Left lung (tissue), 14 donors: Measurements from ENCODE around the gene SCGB3A2. TPM values are rescaled to one million over a fixed set of nuclear protein-coding genes. Genes with fewer than 3 reads are reported as not detected.

Experiments
- ATAC-seq: fragments of 200-7000 bp; cut with Tn5 transposase; one replicate; pipeline ENCODE4 v1.9.1; 2020; ENCODE audit warnings: moderate library complexity
- DNase-seq, 4 donors: peaks; one replicate each; pipeline ENCODE4 v3.0.0-alpha.2; 2013 to 2020
- H3K27ac ChIP-seq, 2 donors: fragments of 200-600 bp; sonication (generic) in 1 of 2; one replicate each; pipeline versions ENCODE4 v1.5.0 to v1.8.0; 2020 to 2021
- H3K27me3 ChIP-seq, 2 donors: fragments of 200-600 bp; sonication (generic) in 1 of 2; one replicate each; pipeline versions ENCODE4 v1.5.0 to v1.8.0; 2020 to 2021
- H3K36me3 ChIP-seq, 2 donors: fragments of 200-600 bp; sonication (generic) in 1 of 2; one replicate each; pipeline versions ENCODE4 v1.5.0 to v1.8.0; 2020 to 2021
- H3K4me1 ChIP-seq, 2 donors: fragments of 200-600 bp; one replicate each; pipeline ENCODE4 v1.8.0; 2021
- H3K4me3 ChIP-seq, 2 donors: fragments of 200-600 bp; sonication (generic) in 1 of 2; one replicate each; pipeline versions ENCODE4 v1.5.0 to v1.8.0; 2020 to 2021; ENCODE audit warnings: mild to moderate bottlenecking in 1 of 2
- H3K9me3 ChIP-seq, 2 donors: fragments of 200-600 bp; sonication (generic) in 1 of 2; one replicate each; pipeline versions ENCODE4 v1.5.0 to v1.8.0; 2020 to 2021
- intact Hi-C, 2 donors: fragments of 100-400 bp; cut with DNase I; formaldehyde crosslinking; loops; one replicate each; pipeline versions ENCODE4 v1.11.2 to v1.14.2; 2022
- long read RNA-seq, 12 donors: library from polyadenylated mRNA in 2 of 12; unstranded in 2 of 12; transcript quantifications; one replicate each; pipeline ENCODE4 v2.0.0 and lab custom pipeline, GENCODE V29; 2019 to 2026
- polyA plus RNA-seq, 6 donors: library from polyadenylated mRNA; unstranded; fragments of 120-200 nt; gene quantifications; one replicate each; pipeline ENCODE4 v1.2.1, GENCODE V29; 2013; ENCODE audit not compliant: insufficient read length in 6 of 6
- total RNA-seq, 2 donors: library from RNA; stranded (reverse); fragmentation: NEBNext Ultra II Directional; extraction: Animal tissue kit (Norgen Biotek cat#: 25700); gene quantifications; one replicate each; pipeline ENCODE4 v1.2.1, GENCODE V29; 2021
- TF ChIP-seq, protein P1 (sequence below), 2 donors: fragments of 200-600 bp; sonication (generic) in 1 of 2; IDR thresholded peaks; one replicate each; pipeline versions ENCODE4 v1.5.0 to v1.8.0; 2021; ENCODE audit warnings: antibody characterized with exemption in 2 of 2
- donor health status: DM: no; HTN: yes; CAD: no.
- donor health status: DM: no; HTN: no; CAD: no.

SCGB3A2 gene, protein sequence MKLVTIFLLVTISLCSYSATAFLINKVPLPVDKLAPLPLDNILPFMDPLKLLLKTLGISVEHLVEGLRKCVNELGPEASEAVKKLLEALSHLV
- total RNA-seq (100 to 1,000 TPM in 1 of 2 donors, 10 to 100 TPM in 1; 76.6 to 108 TPM), polyA plus RNA-seq (1,000 to 10,000 TPM; 1,496 to 2,625 (median 1,657) TPM)
- long read RNA-seq, donor 1, transcript SCGB3A2-201 (3 exons, 515 nt) = major isoform, 2,753 of 5,158 reads
- long read RNA-seq, donor 1, partial matches to known transcripts = 2,298 of 5,158 reads
- long read RNA-seq, donor 1, other reads (novel, unspliced or antisense) = 107 of 5,158 reads
- long read RNA-seq, donor 2, transcript SCGB3A2-201 (3 exons, 515 nt) = major isoform, 1,031 of 2,030 reads
- long read RNA-seq, donor 2, partial matches to known transcripts = 981 of 2,030 reads
- long read RNA-seq, donor 2, other reads (novel, unspliced or antisense) = 18 of 2,030 reads
- long read RNA-seq, donor 3, transcript SCGB3A2-201 (3 exons, 515 nt) = major isoform, 816 of 1,501 reads
- long read RNA-seq, donor 3, partial matches to known transcripts = 674 of 1,501 reads
- long read RNA-seq, donor 3, other reads (novel, unspliced or antisense) = 11 of 1,501 reads
- long read RNA-seq, donor 4, transcript SCGB3A2-201 (3 exons, 515 nt) = major isoform, 102 of 104 reads
- long read RNA-seq, donor 4, partial matches to known transcripts = 0 of 104 reads
- long read RNA-seq, donor 4, other reads (novel, unspliced or antisense) = 2 of 104 reads
- long read RNA-seq, donor 5, transcript SCGB3A2-201 (3 exons, 515 nt) = major isoform, 4,469 of 7,677 reads
- long read RNA-seq, donor 5, partial matches to known transcripts = 3,019 of 7,677 reads
- long read RNA-seq, donor 5, other reads (novel, unspliced or antisense) = 189 of 7,677 reads
- long read RNA-seq, donor 6, transcript SCGB3A2-201 (3 exons, 515 nt) = major isoform, 2,837 of 5,677 reads
- long read RNA-seq, donor 6, partial matches to known transcripts = 2,748 of 5,677 reads
- long read RNA-seq, donor 6, other reads (novel, unspliced or antisense) = 92 of 5,677 reads
- long read RNA-seq, donor 7, transcript SCGB3A2-201 (3 exons, 515 nt) = major isoform, 778 of 1,185 reads
- long read RNA-seq, donor 7, partial matches to known transcripts = 393 of 1,185 reads
- long read RNA-seq, donor 7, other reads (novel, unspliced or antisense) = 14 of 1,185 reads
- long read RNA-seq, donor 8, transcript SCGB3A2-201 (3 exons, 515 nt) = major isoform, 772 of 1,408 reads
- long read RNA-seq, donor 8, partial matches to known transcripts = 625 of 1,408 reads
- long read RNA-seq, donor 8, other reads (novel, unspliced or antisense) = 11 of 1,408 reads
- long read RNA-seq, donor 9, partial matches to known transcripts = 14 of 15 reads
- long read RNA-seq, donor 9, other reads (novel, unspliced or antisense) = 0 of 15 reads
- long read RNA-seq, donor 10, transcript SCGB3A2-201 (3 exons, 515 nt) = major isoform, 147 of 148 reads
- long read RNA-seq, donor 10, partial matches to known transcripts = 0 of 148 reads
- long read RNA-seq, donor 10, other reads (novel, unspliced or antisense) = 1 of 148 reads
- long read RNA-seq, donor 11 = 0 reads
- long read RNA-seq, donor 12, transcript SCGB3A2-201 (3 exons, 515 nt) = major isoform, 1,915 of 3,123 reads
- long read RNA-seq, donor 12, partial matches to known transcripts = 1,128 of 3,123 reads
- long read RNA-seq, donor 12, other reads (novel, unspliced or antisense) = 80 of 3,123 reads

DNA sequence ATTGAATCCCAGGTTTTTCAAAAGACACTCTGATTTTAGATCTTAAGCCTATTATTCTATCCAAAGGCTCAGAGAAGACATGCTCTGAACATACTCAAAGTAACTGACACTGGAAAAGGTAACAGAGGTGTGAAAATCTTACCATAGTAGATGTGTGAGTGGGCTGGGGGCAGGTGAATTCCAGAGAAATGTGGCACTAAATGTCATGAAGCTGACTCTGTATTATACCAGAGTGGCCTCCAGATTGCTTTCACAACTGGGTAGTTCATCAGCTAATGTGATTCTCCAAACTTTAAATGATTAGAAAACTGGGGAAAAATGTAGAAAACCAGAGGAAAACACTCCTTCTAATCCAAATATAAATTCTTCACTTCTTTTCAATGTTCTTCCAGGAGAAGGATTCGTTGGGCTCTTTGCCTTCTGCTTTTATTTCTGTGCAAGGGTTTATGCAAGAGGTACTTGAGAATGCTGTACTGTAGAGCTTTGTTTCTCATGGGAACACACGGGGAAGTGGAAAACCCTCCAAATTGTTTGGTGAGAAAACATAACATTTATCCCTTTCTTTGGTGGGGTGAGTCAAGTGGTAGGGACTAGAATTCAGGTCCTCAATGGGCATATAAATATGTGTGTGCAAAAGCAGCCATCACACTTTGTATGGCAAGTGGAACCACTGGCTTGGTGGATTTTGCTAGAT, at the start of gene SCGB3A2:
Gene SCGB3A2 (plus strand): TSS at position 646 of the 694 bp plus-strand sequence. CDS start 93 bp downstream, outside the sequence.
- Histone ChIP-seq H3K36me3 (no peaks in the 10 kb centered on the region), H3K9me3 (no peaks in the 10 kb centered on the region), H3K27ac (no peak within 1 kb of the TSS), H3K4me1 (no peaks in the 10 kb centered on the region), H3K4me3 (no peak within 1 kb of the TSS), H3K27me3 (no peaks in the 10 kb centered on the region)
- DNase-seq = peak in 1 of 4 donors; percentile 41
- TF ChIP-seq, protein P1, sequence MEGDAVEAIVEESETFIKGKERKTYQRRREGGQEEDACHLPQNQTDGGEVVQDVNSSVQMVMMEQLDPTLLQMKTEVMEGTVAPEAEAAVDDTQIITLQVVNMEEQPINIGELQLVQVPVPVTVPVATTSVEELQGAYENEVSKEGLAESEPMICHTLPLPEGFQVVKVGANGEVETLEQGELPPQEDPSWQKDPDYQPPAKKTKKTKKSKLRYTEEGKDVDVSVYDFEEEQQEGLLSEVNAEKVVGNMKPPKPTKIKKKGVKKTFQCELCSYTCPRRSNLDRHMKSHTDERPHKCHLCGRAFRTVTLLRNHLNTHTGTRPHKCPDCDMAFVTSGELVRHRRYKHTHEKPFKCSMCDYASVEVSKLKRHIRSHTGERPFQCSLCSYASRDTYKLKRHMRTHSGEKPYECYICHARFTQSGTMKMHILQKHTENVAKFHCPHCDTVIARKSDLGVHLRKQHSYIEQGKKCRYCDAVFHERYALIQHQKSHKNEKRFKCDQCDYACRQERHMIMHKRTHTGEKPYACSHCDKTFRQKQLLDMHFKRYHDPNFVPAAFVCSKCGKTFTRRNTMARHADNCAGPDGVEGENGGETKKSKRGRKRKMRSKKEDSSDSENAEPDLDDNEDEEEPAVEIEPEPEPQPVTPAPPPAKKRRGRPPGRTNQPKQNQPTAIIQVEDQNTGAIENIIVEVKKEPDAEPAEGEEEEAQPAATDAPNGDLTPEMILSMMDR (IDR thresholded peaks at IDR 0.05) = no peak
- peak; percentile 83 for ATAC-seq
- intact Hi-C loops = no loop called here

DNA sequence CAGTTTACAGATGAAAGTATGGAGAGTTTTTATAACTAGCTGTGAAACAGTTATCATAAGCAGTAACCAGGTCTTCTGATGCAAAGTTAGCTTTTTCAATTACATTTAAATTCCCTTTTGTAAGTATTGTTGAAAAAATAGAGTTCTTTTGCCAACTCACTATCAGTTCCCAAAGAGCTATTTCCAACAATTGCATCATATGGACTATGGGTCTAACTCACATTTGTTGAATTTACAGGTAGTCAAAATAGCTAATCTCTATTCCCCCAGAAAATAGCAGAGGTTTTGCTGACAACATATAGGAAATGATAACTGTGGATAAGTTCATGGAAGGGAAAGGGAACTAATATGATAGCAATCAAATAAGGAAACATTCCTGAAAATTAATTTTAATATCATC, 48.5 kb upstream of the SCGB3A2 start:
- Histone ChIP-seq H3K27me3 (no peaks in the 10 kb centered on the region), H3K4me1 (no peaks in the 10 kb centered on the region), H3K27ac (no peak overlapping the region), H3K36me3 (no peaks in the 10 kb centered on the region), H3K9me3 (no peaks in the 10 kb centered on the region), H3K4me3 (no peak overlapping the region)
- no peak for ATAC-seq
- TF ChIP-seq, protein P1 (IDR thresholded peaks at IDR 0.05) = no peak
- intact Hi-C loops = no loop called here
- no peak for DNase-seq

DNA sequence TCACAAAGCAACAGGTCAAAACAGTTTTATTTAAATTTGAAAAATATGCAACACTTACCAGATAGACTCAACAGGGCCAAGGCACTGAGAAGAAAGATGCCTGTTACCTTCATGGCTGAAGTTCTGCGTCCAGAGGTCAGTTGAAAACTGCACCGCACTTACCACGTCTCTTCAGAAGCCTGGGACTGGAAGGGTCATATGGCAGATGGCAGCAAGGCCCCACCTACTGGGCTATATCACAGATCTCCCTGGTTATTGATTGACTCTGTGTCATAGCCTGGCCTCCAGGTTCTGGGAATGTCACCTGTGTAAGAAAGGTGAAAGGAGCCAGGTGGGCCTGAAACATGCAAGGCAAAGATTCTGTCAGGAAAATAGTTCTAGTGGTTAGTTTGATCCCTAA, 47.0 kb upstream of the SCGB3A2 start, which contains the start of gene SPINK1:
Gene SPINK1 (minus strand): TSS at position 207 of the 400 bp plus-strand sequence. CDS start 94 bp downstream, at position 113.
- H3K4me3 ChIP-seq = no peak within 1 kb of the TSS
- no peak within 1 kb of the TSS for H3K27ac ChIP-seq
- DNase-seq = no peak
- no peaks in the 10 kb centered on the region for H3K36me3 ChIP-seq
- TF ChIP-seq, protein P1 (IDR thresholded peaks at IDR 0.05) = no peak
- no peaks in the 10 kb centered on the region for H3K27me3 ChIP-seq
- no peaks in the 10 kb centered on the region for H3K9me3 ChIP-seq
- no peaks in the 10 kb centered on the region for H3K4me1 ChIP-seq
- intact Hi-C loops = no loop called here
- no peak for ATAC-seq

DNA sequence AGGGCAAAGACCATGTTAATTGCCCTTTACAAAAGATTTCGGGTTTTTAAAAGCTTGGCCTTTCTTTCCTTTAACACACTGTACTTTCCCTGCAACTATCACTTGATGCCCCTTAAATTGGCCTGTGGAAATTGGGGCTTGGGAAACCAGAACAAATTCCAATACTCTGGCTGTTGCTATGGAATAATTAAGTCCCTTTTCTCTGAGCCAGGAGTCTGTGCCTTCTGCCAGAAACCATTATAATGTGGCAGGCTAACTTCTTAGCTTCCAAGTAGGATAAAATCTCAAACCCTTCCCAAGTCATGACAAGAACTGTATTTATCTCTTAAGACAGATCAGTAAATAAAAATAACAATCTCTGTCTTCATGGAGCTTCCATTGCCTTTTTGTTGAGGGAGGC, 46.0 kb upstream of the SCGB3A2 start:
- Histone ChIP-seq H3K27ac (no peak overlapping the region), H3K9me3 (no peaks in the 10 kb centered on the region), H3K27me3 (no peaks in the 10 kb centered on the region), H3K4me3 (no peak overlapping the region), H3K36me3 (no peaks in the 10 kb centered on the region), H3K4me1 (no peaks in the 10 kb centered on the region)
- intact Hi-C loops = no loop called here
- TF ChIP-seq, protein P1 (IDR thresholded peaks at IDR 0.05) = no peak
- ATAC-seq (no peak), DNase-seq (no peak)
